Activated CD4-positive, alpha-beta T cell treated with anti-CD3 and anti-CD28 coated beads, Interleukin-2, Interleukin-6, amounts not matched to agents 100 ng/mL and 50 ng/mL, durations not matched to agents 16 hours and 8 hours (primary cell): ENCODE measurements around the gene RAB29.

Source experiments
- DNase-seq: peaks from one replicate; pipeline ENCODE4 v3.0.0-alpha.2; 2020

The RAB29 gene

GRCh38 chr1:205719762-205720161, 55.5 kb downstream of the RAB29 start:
- peak; percentile 33 for DNase-seq

GRCh38 chr1:205719015-205719414, 56.3 kb downstream of the RAB29 start:
- DNase-seq = no peak
